Measurements from ENCODE around the gene ANKRD11.

Gene ANKRD11

GRCh38 chr16:89324056-89325010 is 166.0 kb downstream of the ANKRD11 start:
- Histone ChIP-seq H3K9ac (ENCODE audit: low read depth, low read length, poor library complexity) (no peak overlapping the region), H3K79me1 (ENCODE audit: low read depth, low read length) (peaks cover 25% of the 10 kb centered on the region), H3K14ac (ENCODE audit: low read length) (no peak overlapping the region), H3K4ac (ENCODE audit: low read length) (no peak overlapping the region), H4K91ac (ENCODE audit: low read depth, low read length, poor library complexity) (no peak overlapping the region), H2BK12ac (ENCODE audit: low read length) (no peak overlapping the region), H2BK5ac (ENCODE audit: low read length) (peak overlapping the region; percentile 10), H3K9me3 (replicated peaks in 1 of 2; ENCODE audit: control insufficient read depth in 2 of 2, insufficient read depth in 1 of 2, low read depth in 1 of 2, low read length in 2 of 2) (no peaks in the 10 kb centered on the region), H3K23ac (ENCODE audit: low read depth, low read length, poor library complexity) (peak overlapping the region; percentile 86), H2AFZ (ENCODE audit: low read length) (no peak overlapping the region), H2AK5ac (ENCODE audit: low read depth, low read length) (no peak overlapping the region), H3K4me3 (ENCODE audit: low read length in 2 of 2) (no peak overlapping the region), H3K36me3 (replicated peaks in 1 of 2; ENCODE audit: control insufficient read depth in 2 of 2, insufficient read depth in 2 of 2, low read length in 2 of 2) (peaks cover 2 to 25% of the 10 kb centered on the region in 2 donors), H3K18ac (ENCODE audit: low read length) (no peak overlapping the region), H2BK15ac (ENCODE audit: low read length) (no peak overlapping the region), H3K27me3 (ENCODE audit: control insufficient read depth in 3 of 3, insufficient read depth in 3 of 3, low read depth in 1 of 3, low read length in 3 of 3) (no peaks in the 10 kb centered on the region), H2BK120ac (ENCODE audit: low read depth, low read length) (no peak overlapping the region), H3K27ac (replicated peaks; ENCODE audit: low read length) (no peak overlapping the region), H4K8ac (ENCODE audit: low read depth, low read length) (no peak overlapping the region), H3K4me1 (ENCODE audit: control insufficient read depth in 2 of 2, insufficient read depth in 1 of 2, low read depth in 1 of 2, low read length in 2 of 2) (peaks cover 30 to 40% of the 10 kb centered on the region in 2 donors), H3K4me2 (ENCODE audit: insufficient read depth, low read length, poor library complexity, severe bottlenecking) (no peak overlapping the region)
- DNase-seq (ENCODE audit: low spot score), result no peak
- no CpG with 5 or more reads among the region's 32 CpGs for WGBS, 2 donors (ENCODE audit: extremely low coverage in 2 of 2, insufficient read length in 2 of 2, insufficient replicate concordance in 1 of 2)

- Histone ChIP-seq H3K4ac (ENCODE audit: low read length) (no peak overlapping the region), H3K4me1 (ENCODE audit: control insufficient read depth in 2 of 2, insufficient read depth in 1 of 2, low read depth in 1 of 2, low read length in 2 of 2) (peaks cover 30 to 40% of the 10 kb centered on the region in 2 donors), H2BK5ac (ENCODE audit: low read length) (no peak overlapping the region), H3K4me2 (ENCODE audit: insufficient read depth, low read length, poor library complexity, severe bottlenecking) (no peak overlapping the region), H2BK120ac (ENCODE audit: low read depth, low read length) (no peak overlapping the region), H4K8ac (ENCODE audit: low read depth, low read length) (no peak overlapping the region), H3K9ac (ENCODE audit: low read depth, low read length, poor library complexity) (peak overlapping the region; percentile 24), H4K91ac (ENCODE audit: low read depth, low read length, poor library complexity) (no peak overlapping the region), H2BK12ac (ENCODE audit: low read length) (no peak overlapping the region), H3K18ac (ENCODE audit: low read length) (no peak overlapping the region), H3K27me3 (ENCODE audit: control insufficient read depth in 3 of 3, insufficient read depth in 3 of 3, low read depth in 1 of 3, low read length in 3 of 3) (no peaks in the 10 kb centered on the region), H3K79me1 (ENCODE audit: low read depth, low read length) (peaks cover 31% of the 10 kb centered on the region), H3K23ac (ENCODE audit: low read depth, low read length, poor library complexity) (peak overlapping the region; percentile 20), H3K14ac (ENCODE audit: low read length) (no peak overlapping the region), H2AK5ac (ENCODE audit: low read depth, low read length) (no peak overlapping the region), H3K27ac (replicated peaks; ENCODE audit: low read length) (peak overlapping the region; percentile 10), H2AFZ (ENCODE audit: low read length) (no peak overlapping the region), H3K4me3 (ENCODE audit: low read length in 2 of 2) (peak overlapping the region in 1 of 2 donors; percentile 31), H2BK15ac (ENCODE audit: low read length) (no peak overlapping the region), H3K36me3 (replicated peaks in 1 of 2; ENCODE audit: control insufficient read depth in 2 of 2, insufficient read depth in 2 of 2, low read length in 2 of 2) (peaks cover 2 to 22% of the 10 kb centered on the region in 2 donors), H3K9me3 (replicated peaks in 1 of 2; ENCODE audit: control insufficient read depth in 2 of 2, insufficient read depth in 1 of 2, low read depth in 1 of 2, low read length in 2 of 2) (no peaks in the 10 kb centered on the region)
- no CpG with 5 or more reads among the region's 26 CpGs for WGBS, 2 donors (ENCODE audit: extremely low coverage in 2 of 2, insufficient read length in 2 of 2, insufficient replicate concordance in 1 of 2)
- DNase-seq (ENCODE audit: low spot score), result no peak
These were observed 167.0 kb downstream of the ANKRD11 start for GRCh38 chr16:89323120-89323960.

GRCh38 chr16:89322321-89323119 is 167.8 kb downstream of the ANKRD11 start:
- Histone ChIP-seq H2BK12ac (ENCODE audit: low read length) (no peak overlapping the region), H3K4me1 (ENCODE audit: control insufficient read depth in 2 of 2, insufficient read depth in 1 of 2, low read depth in 1 of 2, low read length in 2 of 2) (peaks cover 30 to 40% of the 10 kb centered on the region in 2 donors), H2AFZ (ENCODE audit: low read length) (no peak overlapping the region), H2BK5ac (ENCODE audit: low read length) (no peak overlapping the region), H3K9ac (ENCODE audit: low read depth, low read length, poor library complexity) (no peak overlapping the region), H3K36me3 (replicated peaks in 1 of 2; ENCODE audit: control insufficient read depth in 2 of 2, insufficient read depth in 2 of 2, low read length in 2 of 2) (peaks cover 0 to 24% of the 10 kb centered on the region in 2 donors), H4K91ac (ENCODE audit: low read depth, low read length, poor library complexity) (no peak overlapping the region), H3K4me3 (ENCODE audit: low read length in 2 of 2) (peak overlapping the region in 1 of 2 donors; percentile 31), H4K8ac (ENCODE audit: low read depth, low read length) (no peak overlapping the region), H3K79me1 (ENCODE audit: low read depth, low read length) (peaks cover 31% of the 10 kb centered on the region), H3K27me3 (ENCODE audit: control insufficient read depth in 3 of 3, insufficient read depth in 3 of 3, low read depth in 1 of 3, low read length in 3 of 3) (no peaks in the 10 kb centered on the region), H3K27ac (replicated peaks; ENCODE audit: low read length) (peak overlapping the region; percentile 23), H3K23ac (ENCODE audit: low read depth, low read length, poor library complexity) (no peak overlapping the region), H2AK5ac (ENCODE audit: low read depth, low read length) (no peak overlapping the region), H3K14ac (ENCODE audit: low read length) (no peak overlapping the region), H2BK120ac (ENCODE audit: low read depth, low read length) (no peak overlapping the region), H3K18ac (ENCODE audit: low read length) (no peak overlapping the region), H2BK15ac (ENCODE audit: low read length) (no peak overlapping the region), H3K4me2 (ENCODE audit: insufficient read depth, low read length, poor library complexity, severe bottlenecking) (no peak overlapping the region), H3K4ac (ENCODE audit: low read length) (no peak overlapping the region), H3K9me3 (replicated peaks in 1 of 2; ENCODE audit: control insufficient read depth in 2 of 2, insufficient read depth in 1 of 2, low read depth in 1 of 2, low read length in 2 of 2) (no peaks in the 10 kb centered on the region)
- WGBS, 2 donors (ENCODE audit: extremely low coverage in 2 of 2, insufficient read length in 2 of 2, insufficient replicate concordance in 1 of 2), result no CpG with 5 or more reads among the region's 19 CpGs
- DNase-seq (ENCODE audit: low spot score), result no peak
